ENCODE data around the gene SEMA4D. TPM values are rescaled to one million over a fixed set of nuclear protein-coding genes. Genes with fewer than 3 reads are reported as not detected.

SEMA4D gene
- total and polyA plus RNA-seq, 2 of the 13 experiments (the other 11 are each of a cell fraction or from before 2014, with no cell fraction given) = 0.13 to 0.16 TPM

- intact Hi-C loops (cut with micrococcal nuclease; ENCODE audit: unreplicated experiment) (no loop called here), in situ Hi-C loops (cut with HindIII; ENCODE audit: extremely low pct_ligation_motif_present, low pct_unique_long_range_greater_than_20kb) (no loop called here)
- Histone ChIP-seq H3K9ac (ENCODE audit: insufficient read depth, low read depth, low read length) (no peak overlapping the region), H3K4me3 (replicated peaks in 1 of 3; ENCODE audit: insufficient read depth in 1 of 3, low read depth in 2 of 3, low read length in 3 of 3) (no peak overlapping the region), H3K27me3 (ENCODE audit: control insufficient read depth in 1 of 2, insufficient read depth in 2 of 2, low read length in 2 of 2) (no peaks in the 10 kb centered on the region), H3K9me3 (ENCODE audit: low read length) (no peaks in the 10 kb centered on the region), H3K79me2 (ENCODE audit: insufficient read depth, low read length) (no peaks in the 10 kb centered on the region), H2AFZ (ENCODE audit: low read length) (no peak overlapping the region), H3K4me2 (ENCODE audit: low read depth, low read length) (no peak overlapping the region), H4K20me1 (ENCODE audit: insufficient read depth, low read length) (no peaks in the 10 kb centered on the region), H3K36me3 (replicated peaks in 1 of 2; ENCODE audit: control insufficient read depth in 1 of 2, insufficient read depth in 2 of 2, low read length in 2 of 2) (peaks cover 13 to 39% of the 10 kb centered on the region in 2 experiments), H3K27ac (ENCODE audit: extremely low read length, insufficient read depth, low read length) (no peak overlapping the region), H3K4me1 (ENCODE audit: insufficient read depth, low read length) (peaks cover 79% of the 10 kb centered on the region)
- FAIRE-seq = no peak
- no TSS peak for BruUV-seq (replicated peaks)
- no peak for DNase-seq (ENCODE audit: low spot score)
- whole genome bisulfite sequencing (ENCODE audit: low lambda C conversion rate) = 93% methylated on average over 3 of the region's 3 CpGs
- ATAC-seq = no peak
- ChIA-PET POLR2A (no interaction called here), CTCF (ENCODE audit: low intra/inter-chr PET ratio, low total read pairs) (no interaction called here)
- no peak for TF ChIP-seq PLRG1 (conservative IDR thresholded peaks at IDR 0.05)
- no peak for TF ChIP-seq DMAP1 (CRISPR knock-in tag; IDR thresholded peaks at IDR 0.05)
- TF ChIP-seq PCBP1 (IDR thresholded peaks at IDR 0.05; ENCODE audit: borderline replicate concordance, low read depth, low read length) = no peak
- TF ChIP-seq XBP1 (CRISPR knock-in tag; IDR thresholded peaks at IDR 0.05) = no peak
- TF ChIP-seq STAT6 (CRISPR knock-in tag; IDR thresholded peaks at IDR 0.05; ENCODE audit: borderline replicate concordance) = no peak
- TF ChIP-seq TFE3 (CRISPR knock-in tag; IDR thresholded peaks at IDR 0.05) = no peak
- TF ChIP-seq ZSCAN31 (CRISPR knock-in tag; IDR thresholded peaks at IDR 0.05; ENCODE audit: low read depth) = no peak
- TF ChIP-seq KLF12 (CRISPR knock-in tag; IDR thresholded peaks at IDR 0.05; ENCODE audit: borderline replicate concordance) = no peak
- TF ChIP-seq ZNF644 (CRISPR knock-in tag; IDR thresholded peaks at IDR 0.05; ENCODE audit: low read depth) = no peak
- no peak for TF ChIP-seq SMARCE1 (IDR thresholded peaks at IDR 0.05; ENCODE audit: borderline replicate concordance)
- TF ChIP-seq ZBTB7B (CRISPR knock-in tag; IDR thresholded peaks at IDR 0.05) = no peak
- TF ChIP-seq KDM1A (CRISPR knock-in tag; IDR thresholded peaks at IDR 0.05) = no peak
- no peak for TF ChIP-seq ZNF160 (CRISPR knock-in tag; IDR thresholded peaks at IDR 0.05)
- TF ChIP-seq POLR2G (IDR thresholded peaks at IDR 0.05; ENCODE audit: low read depth, low read length) = no peak
These were observed 137.4 kb downstream of the SEMA4D start for GRCh38 chr9:89360465-89360864.
